SIG-M5 (cell line): Measurements from ENCODE around the gene SMARCA4.
A peak's percentile ranks its signal among the peaks of the same experiment; 100 is the strongest.

Experiments
- DNase-seq: peaks from one replicate; lab custom pipeline; 2025; lab: John Stamatoyannopoulos, UW

SMARCA4 gene

GRCh38 chr19:10960314-10961072 lies at the start of gene SMARCA4:
Gene SMARCA4 (plus strand): TSS chr19:10961030. CDS start chr19:10984152, 23,122 bp downstream.
- peak; percentile 50 for DNase-seq

- DNase-seq: no peak
These were observed 49.1 kb upstream of the SMARCA4 start for GRCh38 chr19:10911579-10912363.

DNA sequence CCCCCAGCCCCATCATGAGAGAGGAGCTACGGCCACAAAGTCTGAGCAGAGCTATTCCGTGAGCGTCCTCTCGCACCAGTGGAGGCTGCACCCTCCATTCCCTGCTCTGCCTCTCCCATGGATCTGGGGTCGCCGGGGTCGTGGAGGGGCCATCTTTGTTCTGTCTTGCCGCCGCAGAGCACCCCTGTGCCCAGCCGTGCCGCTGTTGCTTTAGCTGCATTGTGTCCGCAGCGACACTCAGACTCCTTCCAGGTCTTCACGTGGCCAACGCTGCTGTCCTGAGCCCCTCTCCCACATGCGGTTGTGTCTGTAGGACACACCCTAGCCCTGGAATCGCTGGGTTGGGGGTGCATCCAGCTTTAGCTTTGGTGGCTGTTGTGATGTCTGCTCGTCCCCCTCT lies 48.2 kb upstream of the SMARCA4 start:
- DNase-seq: no peak

- no peak for DNase-seq
These were observed 47.0 kb upstream of the SMARCA4 start for GRCh38 chr19:10913716-10914340.

- no peak for DNase-seq
These were observed 45.4 kb upstream of the SMARCA4 start for GRCh38 chr19:10915130-10916091.

DNA sequence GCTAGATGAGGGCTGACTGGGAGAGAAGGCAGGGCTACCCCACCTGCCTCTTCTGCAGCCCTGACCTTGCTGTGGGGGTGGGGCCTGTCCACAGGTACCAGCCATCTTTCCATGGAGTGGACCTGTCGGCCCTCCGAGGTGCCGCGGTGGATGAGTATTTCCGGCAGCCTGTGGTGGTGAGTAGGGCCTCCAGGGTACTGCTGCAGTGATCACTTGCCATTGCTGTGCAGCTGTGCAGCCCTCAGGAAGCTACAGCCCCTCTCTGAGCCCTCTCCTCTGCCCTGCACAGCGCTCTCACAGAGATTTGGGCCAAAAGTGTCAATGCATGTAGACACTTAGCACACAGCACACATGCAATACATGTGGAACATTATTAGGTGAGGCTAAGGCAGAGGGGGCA lies 44.2 kb upstream of the SMARCA4 start:
- no peak for DNase-seq

- no peak for DNase-seq
These were observed 42.5 kb upstream of the SMARCA4 start for GRCh38 chr19:10918359-10918758.

DNA sequence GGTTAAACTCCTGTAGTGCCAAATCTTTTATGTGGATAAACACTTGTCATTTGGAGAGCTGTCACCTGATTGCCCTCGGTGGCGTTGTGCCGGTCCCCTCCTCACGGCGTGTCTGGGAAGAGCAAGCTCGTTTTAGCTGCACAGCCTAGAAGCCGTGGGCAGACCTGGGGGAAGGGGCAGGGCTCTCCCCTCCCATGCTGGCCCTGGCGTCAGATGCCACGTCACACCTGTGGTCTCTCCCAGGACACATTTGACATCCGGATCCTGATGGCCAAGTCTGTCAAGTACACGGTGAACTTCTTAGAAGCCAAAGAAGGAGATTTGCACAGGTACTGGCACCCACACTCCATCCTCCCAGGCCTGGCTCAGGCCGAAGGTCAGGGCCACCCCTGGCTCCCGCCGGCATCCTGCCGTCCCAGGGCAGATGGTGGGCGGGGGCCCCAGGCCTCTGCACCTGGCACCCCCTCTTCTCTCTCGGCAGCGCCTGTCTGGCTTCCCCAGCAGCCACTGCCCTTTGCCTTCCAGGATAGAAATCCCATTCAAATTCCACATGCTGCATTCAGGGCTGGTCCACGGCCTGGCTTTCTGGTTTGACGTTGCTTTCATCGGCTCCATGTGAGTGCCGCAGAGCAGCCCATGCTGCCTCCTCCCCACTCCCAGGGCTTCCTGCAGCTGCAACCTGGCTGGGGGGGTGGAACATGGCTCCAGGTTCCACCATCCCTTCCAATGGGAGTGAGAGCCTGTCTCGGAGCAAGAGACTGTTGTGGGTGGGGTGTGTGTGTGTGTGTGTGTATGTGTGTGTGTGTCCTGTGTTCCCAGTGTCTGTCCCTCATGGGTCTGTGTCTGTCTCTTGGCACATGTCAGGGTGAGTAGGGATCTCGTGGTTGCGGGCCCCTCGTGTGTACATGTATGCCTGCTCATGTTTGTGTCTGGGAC lies 41.2 kb upstream of the SMARCA4 start:
- no peak for DNase-seq

DNA sequence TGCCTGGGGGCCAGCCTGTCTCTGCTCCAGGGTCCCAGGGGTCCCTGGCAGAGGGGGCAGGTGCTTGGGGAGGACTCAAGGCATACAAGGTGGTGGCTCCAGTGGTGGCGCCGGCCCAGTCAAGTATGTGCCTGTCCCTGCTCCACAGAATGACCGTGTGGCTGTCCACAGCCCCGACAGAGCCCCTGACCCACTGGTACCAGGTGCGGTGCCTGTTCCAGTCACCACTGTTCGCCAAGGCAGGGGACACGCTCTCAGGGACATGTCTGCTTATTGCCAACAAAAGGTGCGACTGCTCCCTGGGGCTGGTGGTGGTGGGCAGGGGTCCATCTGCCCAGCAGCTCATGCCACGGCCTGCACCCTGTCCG lies 40.6 kb upstream of the SMARCA4 start:
- DNase-seq: no peak

- no peak for DNase-seq
These were observed 40.0 kb upstream of the SMARCA4 start for GRCh38 chr19:10920781-10921180.

DNA sequence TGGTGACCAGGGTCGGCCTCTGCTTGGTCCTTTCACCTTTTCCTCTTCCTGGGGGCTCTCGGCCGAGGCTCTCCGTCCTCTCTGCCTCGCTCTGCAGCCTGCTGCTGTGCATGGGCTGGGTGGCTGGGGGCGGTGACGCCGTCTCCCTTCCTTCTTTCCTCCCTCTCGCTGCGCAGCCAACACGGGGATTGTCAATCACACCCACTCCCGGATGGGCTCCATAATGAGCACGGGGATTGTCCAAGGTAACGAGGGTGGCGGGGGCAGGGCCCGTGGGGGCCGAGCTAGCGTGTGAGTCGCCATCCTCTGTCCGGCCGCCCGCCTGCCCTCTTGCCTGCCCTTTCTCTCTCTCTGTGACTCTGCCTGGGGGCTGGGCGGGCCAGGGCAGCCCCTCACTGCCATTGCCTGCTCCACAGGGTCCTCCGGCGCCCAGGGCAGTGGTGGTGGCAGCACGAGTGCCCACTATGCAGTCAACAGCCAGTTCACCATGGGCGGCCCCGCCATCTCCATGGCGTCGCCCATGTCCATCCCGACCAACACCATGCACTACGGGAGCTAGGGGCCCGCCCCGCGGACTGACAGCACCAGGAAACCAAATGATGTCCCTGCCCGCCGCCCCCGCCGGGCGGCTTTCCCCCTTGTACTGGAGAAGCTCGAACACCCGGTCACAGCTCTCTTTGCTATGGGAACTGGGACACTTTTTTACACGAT lies 39.5 kb upstream of the SMARCA4 start:
- DNase-seq: no peak

- DNase-seq: no peak
These were observed 38.8 kb upstream of the SMARCA4 start for GRCh38 chr19:10921910-10922637.

DNA sequence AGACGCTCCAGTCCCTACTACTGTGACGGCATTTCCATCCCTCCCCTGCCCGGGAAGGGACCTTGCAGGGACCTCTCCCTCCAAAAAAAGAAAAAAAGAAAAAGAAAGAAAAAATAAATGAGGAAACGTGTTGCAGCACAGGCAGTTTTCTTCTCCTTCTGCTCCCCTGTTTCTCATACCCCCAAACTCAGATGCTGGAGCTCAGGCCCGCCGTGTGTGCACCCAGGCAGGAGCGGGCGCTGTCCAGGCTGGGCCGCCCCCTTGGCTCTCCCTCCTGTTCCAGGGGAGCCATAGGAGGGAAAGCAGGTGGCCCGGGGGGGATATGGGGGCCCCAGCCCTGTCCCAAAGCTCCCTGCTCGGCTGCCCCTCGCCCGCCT lies 38.2 kb upstream of the SMARCA4 start:
- DNase-seq: no peak

- no peak for DNase-seq
These were observed 37.3 kb upstream of the SMARCA4 start for GRCh38 chr19:10923260-10924112.

- DNase-seq: no peak
These were observed 36.2 kb upstream of the SMARCA4 start for GRCh38 chr19:10924597-10924996.

DNA sequence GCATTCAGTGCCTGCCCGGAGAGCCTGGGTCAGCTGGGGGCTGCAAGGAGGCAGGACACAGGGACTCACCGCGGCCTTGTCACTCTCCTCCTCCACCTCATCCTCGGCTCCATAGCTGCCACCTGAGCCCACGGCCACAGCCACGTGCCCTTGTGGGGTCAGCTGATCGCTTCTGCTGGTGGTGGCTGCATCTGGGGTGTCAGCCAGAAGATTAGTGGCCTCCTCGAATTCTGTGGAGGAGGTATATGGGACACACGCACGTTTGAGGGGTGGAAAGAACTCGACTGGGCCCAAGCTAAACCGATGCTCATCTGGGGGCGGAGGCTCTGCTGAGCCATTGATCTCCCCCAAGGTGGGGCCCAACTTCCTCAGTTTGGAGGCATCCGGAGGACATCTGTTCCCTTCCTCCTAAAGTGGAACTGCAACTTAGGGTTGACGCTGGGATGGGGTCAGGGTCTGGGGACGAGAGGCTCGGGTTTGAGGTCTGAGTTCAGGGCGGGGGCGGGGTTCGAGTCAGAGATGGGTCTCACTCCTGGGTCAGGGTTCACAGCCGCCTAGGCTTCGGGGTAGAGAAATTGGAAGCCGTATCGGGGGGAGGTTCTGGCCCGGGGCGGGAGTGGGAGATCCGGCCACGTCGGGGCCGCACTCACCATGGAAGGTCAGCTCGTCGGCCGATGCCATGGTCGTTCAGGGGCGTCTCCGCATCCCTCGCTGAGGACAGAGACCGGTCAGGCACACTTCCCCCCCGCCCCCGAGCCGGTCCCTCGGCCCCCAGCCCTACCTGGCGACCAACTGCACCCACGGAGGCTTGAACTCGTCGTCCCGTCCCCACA lies 32.9 kb upstream of the SMARCA4 start:
- no peak for DNase-seq

DNA sequence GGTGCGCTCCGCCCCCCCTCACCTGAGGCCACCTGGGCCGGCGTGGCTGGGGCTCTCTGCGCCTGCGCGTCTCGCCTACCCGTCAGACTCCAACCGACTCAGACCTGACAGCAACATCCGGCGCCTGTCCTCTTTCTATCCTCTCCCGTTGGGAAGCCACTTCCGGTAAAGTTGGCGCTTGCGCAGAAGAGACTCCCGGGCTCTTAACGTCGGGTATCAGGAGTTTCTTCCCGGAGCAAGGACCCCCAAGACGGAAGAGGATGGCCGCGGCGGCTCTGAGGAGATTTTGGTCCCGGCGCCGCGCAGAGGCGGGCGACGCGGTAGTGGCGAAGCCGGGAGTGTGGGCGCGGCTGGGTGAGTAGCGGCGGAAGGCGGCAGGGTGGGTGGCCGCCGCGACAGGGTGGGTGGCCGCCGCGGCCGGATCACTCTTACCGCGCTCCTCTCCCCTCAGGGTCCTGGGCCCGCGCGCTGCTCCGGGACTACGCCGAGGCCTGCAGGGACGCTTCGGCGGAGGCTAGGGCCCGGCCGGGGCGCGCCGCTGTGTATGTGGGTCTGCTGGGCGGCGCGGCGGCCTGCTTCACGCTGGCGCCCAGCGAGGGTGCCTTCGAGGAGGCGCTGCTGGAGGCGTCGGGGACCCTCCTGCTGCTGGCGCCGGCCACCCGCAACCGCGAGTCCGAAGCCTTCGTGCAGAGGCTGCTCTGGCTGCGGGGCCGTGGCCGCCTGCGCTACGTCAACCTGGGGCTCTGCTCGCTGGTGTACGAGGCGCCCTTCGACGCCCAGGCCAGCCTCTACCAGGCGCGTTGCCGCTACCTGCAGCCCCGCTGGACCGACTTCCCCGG lies 32.0 kb upstream of the SMARCA4 start, which contains the start of the genes TIMM29 and YIPF2:
Gene TIMM29, plus strand, starts transcription at position 249 of the 839 bp plus-strand sequence. Its CDS starts 12 bp downstream, at position 261.
Gene YIPF2, minus strand, starts transcription at position 77 of the 839 bp plus-strand sequence. CDS start 229 bp downstream, outside the sequence.
- DNase-seq: peak; percentile 84
